SK-N-SH (cell line): ENCODE data around the gene KLHDC7A.

ENCODE experiments used
- CHD2 ChIP-seq: fragments of 150-350 bp; IDR thresholded peaks from 2 replicates; pipeline ENCODE4 v1.6.1; 2018; ENCODE audit warnings: low read length; ENCODE audit not compliant: partially characterized antibody
- EP300 ChIP-seq, 2 experiments: IDR thresholded peaks; 2 replicates each; pipeline versions ENCODE4 v1.4.0 to v1.6.1; 2012; ENCODE audit warnings: borderline replicate concordance in 1 of 2, low read depth in 1 of 2, low read length in 1 of 2
- EZH2phosphoT487 ChIP-seq: fragments of 200-600 bp; sonication (generic); IDR thresholded peaks from 2 replicates; pipeline ENCODE4 v1.6.1; 2017; ENCODE audit warnings: low read depth, mixed run types, mild to moderate bottlenecking, antibody characterized with exemption, moderate library complexity, borderline replicate concordance
- GATA2 ChIP-seq: sonication (generic); formaldehyde crosslinking; IDR thresholded peaks from 2 replicates; pipeline ENCODE4 v1.5.0; 2020; ENCODE audit warnings: mild to moderate bottlenecking, missing genetic modification reagents
- POLR2AphosphoS5 ChIP-seq: IDR thresholded peaks from 2 replicates; pipeline ENCODE4 v1.6.1; 2012; ENCODE audit warnings: low read depth, low read length
- RXRA ChIP-seq: IDR thresholded peaks from 2 replicates; pipeline ENCODE4 v1.4.0; 2012; ENCODE audit warnings: low read depth, mild to moderate bottlenecking, borderline replicate concordance
- TEAD4 ChIP-seq: IDR thresholded peaks from 2 replicates; pipeline ENCODE4 v1.4.0; 2012; ENCODE audit warnings: mild to moderate bottlenecking, borderline replicate concordance; ENCODE audit not compliant: insufficient read depth
- TF ChIP-seq, protein P1 (sequence below): fragments of 200-600 bp; sonication (generic); IDR thresholded peaks from 2 replicates; pipeline ENCODE4 v1.6.1; 2017; ENCODE audit warnings: antibody characterized with exemption, mild to moderate bottlenecking, moderate library complexity
- TF ChIP-seq, protein P2 (sequence below): IDR thresholded peaks from 2 replicates; pipeline ENCODE4 v1.4.0; 2012; ENCODE audit warnings: low read depth, borderline replicate concordance

DNA sequence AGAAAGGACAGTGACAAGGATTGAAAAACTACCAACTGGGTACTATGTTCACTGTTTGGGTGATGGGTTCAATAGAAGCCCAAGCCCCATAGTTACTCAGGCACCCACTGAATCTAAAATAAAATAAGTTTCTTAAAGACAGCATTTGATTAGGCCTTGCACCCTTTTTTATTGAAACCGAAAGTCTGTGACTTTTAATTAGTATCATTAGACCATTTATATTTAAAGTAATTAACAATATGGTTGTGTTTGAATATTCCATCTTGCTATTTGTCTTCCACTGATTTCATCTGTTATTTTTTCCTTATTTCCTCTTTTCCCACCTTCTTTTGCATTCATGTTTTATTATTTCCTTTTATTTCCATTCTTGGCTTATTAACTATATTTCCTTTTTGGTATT is 27.4 kb downstream of the KLHDC7A start:
- TF ChIP-seq, protein P1, sequence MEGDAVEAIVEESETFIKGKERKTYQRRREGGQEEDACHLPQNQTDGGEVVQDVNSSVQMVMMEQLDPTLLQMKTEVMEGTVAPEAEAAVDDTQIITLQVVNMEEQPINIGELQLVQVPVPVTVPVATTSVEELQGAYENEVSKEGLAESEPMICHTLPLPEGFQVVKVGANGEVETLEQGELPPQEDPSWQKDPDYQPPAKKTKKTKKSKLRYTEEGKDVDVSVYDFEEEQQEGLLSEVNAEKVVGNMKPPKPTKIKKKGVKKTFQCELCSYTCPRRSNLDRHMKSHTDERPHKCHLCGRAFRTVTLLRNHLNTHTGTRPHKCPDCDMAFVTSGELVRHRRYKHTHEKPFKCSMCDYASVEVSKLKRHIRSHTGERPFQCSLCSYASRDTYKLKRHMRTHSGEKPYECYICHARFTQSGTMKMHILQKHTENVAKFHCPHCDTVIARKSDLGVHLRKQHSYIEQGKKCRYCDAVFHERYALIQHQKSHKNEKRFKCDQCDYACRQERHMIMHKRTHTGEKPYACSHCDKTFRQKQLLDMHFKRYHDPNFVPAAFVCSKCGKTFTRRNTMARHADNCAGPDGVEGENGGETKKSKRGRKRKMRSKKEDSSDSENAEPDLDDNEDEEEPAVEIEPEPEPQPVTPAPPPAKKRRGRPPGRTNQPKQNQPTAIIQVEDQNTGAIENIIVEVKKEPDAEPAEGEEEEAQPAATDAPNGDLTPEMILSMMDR = no peak
- no peak for TF ChIP-seq TEAD4
- TF ChIP-seq, protein P2, sequence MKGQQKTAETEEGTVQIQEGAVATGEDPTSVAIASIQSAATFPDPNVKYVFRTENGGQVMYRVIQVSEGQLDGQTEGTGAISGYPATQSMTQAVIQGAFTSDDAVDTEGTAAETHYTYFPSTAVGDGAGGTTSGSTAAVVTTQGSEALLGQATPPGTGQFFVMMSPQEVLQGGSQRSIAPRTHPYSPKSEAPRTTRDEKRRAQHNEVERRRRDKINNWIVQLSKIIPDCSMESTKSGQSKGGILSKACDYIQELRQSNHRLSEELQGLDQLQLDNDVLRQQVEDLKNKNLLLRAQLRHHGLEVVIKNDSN = no peak
- TF ChIP-seq POLR2AphosphoS5 = no peak
- no peak for TF ChIP-seq RXRA
- TF ChIP-seq EZH2phosphoT487 = no peak
- no peak for TF ChIP-seq GATA2 (CRISPR knock-in tag)
- TF ChIP-seq EP300 (IDR thresholded peaks at IDR 0.05; ENCODE audit: borderline replicate concordance in 1 of 2, low read depth in 1 of 2, low read length in 1 of 2) = no peak
- TF ChIP-seq CHD2 = no peak
